Sigmoid colon (tissue), 4 donors: Measurements from ENCODE around the gene GON4L.

Experiments
- CTCF ChIP-seq, 4 experiments: fragments of 450-650 bp in 3 of 4; fragments of 200-600 bp in 1 of 4; IDR thresholded peaks; one replicate each; pipeline ENCODE4 v1.5.1; 2016 to 2019; ENCODE audit warnings: antibody characterized with exemption in 4 of 4, mild to moderate bottlenecking in 3 of 4, moderate library complexity in 2 of 4
- EP300 ChIP-seq, 4 donors: sonication (generic); formaldehyde crosslinking; IDR thresholded peaks; one replicate each; pipeline ENCODE4 v1.6.1; 2017; ENCODE audit warnings: antibody characterized with exemption in 4 of 4
- POLR2A ChIP-seq, 2 donors: fragments of 450-650 bp; IDR thresholded peaks; one replicate each; pipeline ENCODE4 v1.6.1; 2016; ENCODE audit warnings: antibody characterized with exemption in 2 of 2, mild to moderate bottlenecking in 2 of 2, moderate library complexity in 2 of 2

- TF ChIP-seq CTCF (IDR thresholded peaks at IDR 0.05) = no peak
- TF ChIP-seq POLR2A (IDR thresholded peaks at IDR 0.05) = no peak
- no peak for TF ChIP-seq EP300 (IDR thresholded peaks at IDR 0.05)
Measured at GRCh38 chr1:155844860-155845421, 12.1 kb downstream of the GON4L start.
